WTC11 (cell line): ENCODE results near the gene PPP1R10. TPM values are rescaled to one million over a fixed set of nuclear protein-coding genes. Genes with fewer than 3 reads are reported as not detected.

Experiments used
- ATAC-seq: fragments of 200-7000 bp; cut with Tn5 transposase; 2 replicates; pipeline ENCODE4 v1.10.0; 2021; ENCODE audit warnings: mild to moderate bottlenecking, moderate library complexity
- CTCF ChIA-PET: fragments of 300-600 bp; sonication (Branson Sonifier 250); formaldehyde crosslinking; loops from one replicate; lab custom pipeline; 2021; ENCODE audit warnings: antibody characterized with exemption; lab: Charles Lee
- POLR2A ChIA-PET: fragments of 350-600 bp; sonication (Branson Sonifier 250); formaldehyde crosslinking; loops from one replicate; lab custom pipeline; 2021; ENCODE audit warnings: antibody characterized with exemption; lab: Charles Lee
- DNase-seq: peaks from one replicate; pipeline ENCODE4 v3.0.0; 2021; ENCODE audit warnings: low spot score
- H3K27ac Mint-ChIP-seq: 2 replicates; pipeline ENCODE4 v1.8.0; 2021; ENCODE audit warnings: mixed read lengths
- H3K27me3 Mint-ChIP-seq: 2 replicates; pipeline ENCODE4 v1.8.0; 2021; ENCODE audit warnings: low read depth, mild to moderate bottlenecking, moderate library complexity, mixed read lengths
- H3K36me3 Mint-ChIP-seq: 2 replicates; pipeline ENCODE4 v1.8.0; 2021; ENCODE audit warnings: mixed read lengths
- H3K4me1 Mint-ChIP-seq: 2 replicates; pipeline ENCODE4 v1.8.0; 2022; ENCODE audit warnings: mixed read lengths
- H3K4me3 Mint-ChIP-seq: 2 replicates; pipeline ENCODE4 v1.8.0; 2021; ENCODE audit warnings: mild to moderate bottlenecking, moderate library complexity, mixed read lengths
- H3K9me3 Mint-ChIP-seq: 2 replicates; pipeline ENCODE4 v1.8.0; 2021; ENCODE audit warnings: mixed read lengths
- ATF6 ChIP-seq: sonication (generic); formaldehyde crosslinking; IDR thresholded peaks from 2 replicates; pipeline ENCODE4 v1.8.1; 2023; ENCODE audit warnings: mild to moderate bottlenecking, missing genetic modification reagents
- FOXJ3 ChIP-seq: sonication (generic); formaldehyde crosslinking; IDR thresholded peaks from 2 replicates; pipeline ENCODE4 v1.9.0; 2021; ENCODE audit warnings: missing genetic modification reagents, mild to moderate bottlenecking, borderline replicate concordance
- FOXP4 ChIP-seq: sonication (generic); formaldehyde crosslinking; IDR thresholded peaks from 2 replicates; pipeline ENCODE4 v1.8.0; 2022; ENCODE audit warnings: mild to moderate bottlenecking, missing genetic modification reagents
- HMGA2 ChIP-seq: fragments of 250-450 bp; sonication (Bioruptor Pico); IDR thresholded peaks from 2 replicates; pipeline ENCODE4 v1.4.0; 2021; ENCODE audit warnings: mild to moderate bottlenecking, moderate library complexity
- HMGXB4 ChIP-seq: sonication (generic); formaldehyde crosslinking; IDR thresholded peaks from 2 replicates; pipeline ENCODE4 v1.8.1; 2023; ENCODE audit warnings: mild to moderate bottlenecking, moderate library complexity, missing genetic modification reagents
- IRF1 ChIP-seq: sonication (generic); formaldehyde crosslinking; IDR thresholded peaks from 2 replicates; pipeline ENCODE4 v1.8.0; 2023; ENCODE audit warnings: missing genetic modification reagents
- MAX ChIP-seq: sonication (generic); formaldehyde crosslinking; IDR thresholded peaks from 2 replicates; pipeline ENCODE4 v1.8.0; 2022; ENCODE audit warnings: mild to moderate bottlenecking, missing genetic modification reagents
- MXD4 ChIP-seq: fragments of 250-450 bp; sonication (Bioruptor Pico); IDR thresholded peaks from 2 replicates; pipeline ENCODE4 v1.8.0; 2021; ENCODE audit warnings: mild to moderate bottlenecking, moderate library complexity, borderline replicate concordance
- MYBL2 ChIP-seq: sonication (generic); formaldehyde crosslinking; IDR thresholded peaks from 2 replicates; pipeline ENCODE4 v1.8.1; 2023; ENCODE audit warnings: mild to moderate bottlenecking, moderate library complexity, missing genetic modification reagents
- NFATC4 ChIP-seq: fragments of 250-450 bp; sonication (Bioruptor Pico); IDR thresholded peaks from 2 replicates; pipeline ENCODE4 v1.9.0; 2021; ENCODE audit warnings: mild to moderate bottlenecking
- NFYB ChIP-seq: sonication (generic); formaldehyde crosslinking; conservative IDR thresholded peaks from 2 replicates; pipeline ENCODE4 v1.8.0; 2022; ENCODE audit warnings: low read depth, missing genetic modification reagents
- NR2C2 ChIP-seq: sonication (generic); formaldehyde crosslinking; IDR thresholded peaks from 2 replicates; pipeline ENCODE4 v1.8.0; 2022; ENCODE audit warnings: mild to moderate bottlenecking, missing genetic modification reagents
- OVOL2 ChIP-seq: fragments of 250-450 bp; sonication (Bioruptor Pico); IDR thresholded peaks from 2 replicates; pipeline ENCODE4 v1.9.0; 2021; ENCODE audit warnings: mild to moderate bottlenecking, borderline replicate concordance
- PRRX2 ChIP-seq: fragments of 250-450 bp; sonication (Bioruptor Pico); IDR thresholded peaks from 2 replicates; pipeline ENCODE4 v1.8.0; 2021; ENCODE audit warnings: mild to moderate bottlenecking
- RORB ChIP-seq: fragments of 250-450 bp; sonication (Bioruptor Pico); IDR thresholded peaks from 2 replicates; pipeline ENCODE4 v1.9.0; 2021; ENCODE audit warnings: mild to moderate bottlenecking
- SMAD3 ChIP-seq: sonication (generic); formaldehyde crosslinking; IDR thresholded peaks from 2 replicates; pipeline ENCODE4 v1.8.0; 2022; ENCODE audit warnings: missing genetic modification reagents, mild to moderate bottlenecking, borderline replicate concordance
- SOX15 ChIP-seq: fragments of 250-450 bp; sonication (Bioruptor Pico); IDR thresholded peaks from 2 replicates; pipeline ENCODE4 v1.9.0; 2021; ENCODE audit warnings: mild to moderate bottlenecking
- TEAD4 ChIP-seq: sonication (generic); formaldehyde crosslinking; IDR thresholded peaks from 2 replicates; pipeline ENCODE4 v1.8.0; 2022; ENCODE audit warnings: mild to moderate bottlenecking, missing genetic modification reagents
- USF2 ChIP-seq: sonication (generic); formaldehyde crosslinking; IDR thresholded peaks from 2 replicates; pipeline ENCODE4 v1.8.1; 2023; ENCODE audit warnings: mild to moderate bottlenecking, missing genetic modification reagents, moderate library complexity
- ZBTB43 ChIP-seq: sonication (generic); formaldehyde crosslinking; IDR thresholded peaks from 2 replicates; pipeline ENCODE4 v1.8.1; 2023; ENCODE audit warnings: mild to moderate bottlenecking, missing genetic modification reagents
- ZNF263 ChIP-seq: sonication (generic); formaldehyde crosslinking; IDR thresholded peaks from 2 replicates; pipeline ENCODE4 v1.8.1; 2022; ENCODE audit warnings: low read depth, mild to moderate bottlenecking, moderate library complexity, missing genetic modification reagents
- ZNF416 ChIP-seq: fragments of 250-450 bp; sonication (Bioruptor Pico); IDR thresholded peaks from 2 replicates; pipeline ENCODE4 v1.9.0; 2021; ENCODE audit warnings: mild to moderate bottlenecking, inconsistent platforms
- ZSCAN18 ChIP-seq: fragments of 250-450 bp; sonication (Bioruptor Pico); IDR thresholded peaks from 2 replicates; pipeline ENCODE4 v2.1.2; 2022; ENCODE audit warnings: mild to moderate bottlenecking, moderate library complexity
- total RNA-seq: library from RNA; stranded (reverse); gene quantifications from 3 replicates; pipeline ENCODE4 v1.2.3, GENCODE V29; 2021

Gene PPP1R10
- total RNA-seq, 1 experiment from 2014 or later, result 83.1 TPM

GRCh38 chr6:30591008-30591407 lies 26.0 kb downstream of the PPP1R10 start:
- ATAC-seq (no peak), DNase-seq (no peak)
- CTCF ChIA-PET, result interaction anchor here (0.9 to 1.3 kb wide), 3 partner anchors 46 to 109 kb away, joined by 3 to 5 read pairs (median 4); no protein-coding TSS in a partner anchor
- no peak for TF ChIP-seq NFYB (CRISPR knock-in tag)
- TF ChIP-seq FOXP4 (CRISPR knock-in tag), result no peak
- no peak for TF ChIP-seq USF2 (CRISPR knock-in tag)
- no peak for TF ChIP-seq HMGXB4 (CRISPR knock-in tag)
- TF ChIP-seq ZNF416 (CRISPR knock-in tag), result no peak
- TF ChIP-seq NFATC4, result no peak
- no peak for TF ChIP-seq IRF1 (CRISPR knock-in tag)
- no peak for TF ChIP-seq MYBL2 (CRISPR knock-in tag)
- TF ChIP-seq FOXJ3 (CRISPR knock-in tag), result no peak
- no peak for TF ChIP-seq NR2C2 (CRISPR knock-in tag)
- no peak for TF ChIP-seq HMGA2 (CRISPR knock-in tag)
- no peak for TF ChIP-seq ZNF263 (CRISPR knock-in tag)
- TF ChIP-seq SMAD3 (CRISPR knock-in tag), result no peak
- no peak for TF ChIP-seq SOX15 (CRISPR knock-in tag)
- TF ChIP-seq TEAD4 (CRISPR knock-in tag), result no peak
- no peak overlapping the region for H3K4me3 Mint-ChIP-seq
- H3K27me3 Mint-ChIP-seq, result no peaks in the 10 kb centered on the region
- H3K9me3 Mint-ChIP-seq, result no peaks in the 10 kb centered on the region
- H3K4me1 Mint-ChIP-seq, result no peaks in the 10 kb centered on the region
- H3K27ac Mint-ChIP-seq, result no peak overlapping the region
- peaks cover 69% of the 10 kb centered on the region for H3K36me3 Mint-ChIP-seq
- POLR2A ChIA-PET, result no interaction called here

- no peak for ATAC-seq
- H3K36me3 Mint-ChIP-seq, result peaks cover 73% of the 10 kb centered on the region
- TF ChIP-seq TEAD4 (CRISPR knock-in tag), result no peak
- no peak for TF ChIP-seq RORB (CRISPR knock-in tag)
- no peak for TF ChIP-seq OVOL2 (CRISPR knock-in tag)
- TF ChIP-seq ZSCAN18, result no peak
- no peak for TF ChIP-seq ZBTB43 (CRISPR knock-in tag)
- TF ChIP-seq NR2C2 (CRISPR knock-in tag), result no peak
- no peak for TF ChIP-seq ATF6 (CRISPR knock-in tag)
- no peak for TF ChIP-seq MXD4 (CRISPR knock-in tag)
- no peak for TF ChIP-seq MAX (CRISPR knock-in tag)
- TF ChIP-seq FOXP4 (CRISPR knock-in tag), result no peak
- TF ChIP-seq PRRX2 (CRISPR knock-in tag), result no peak
- no peak for TF ChIP-seq FOXJ3 (CRISPR knock-in tag)
These were observed 26.5 kb downstream of the PPP1R10 start for GRCh38 chr6:30590509-30590908.

More at GRCh38 chr6:30590509-30590908, 26.5 kb downstream of the PPP1R10 start:
- CTCF ChIA-PET, result interaction anchor here (0.9 to 1.3 kb wide), 3 partner anchors 46 to 108 kb away, joined by 3 to 5 read pairs (median 4); no protein-coding TSS in a partner anchor
- Mint-ChIP-seq H3K4me3 (no peak overlapping the region), H3K27ac (no peak overlapping the region), H3K9me3 (no peaks in the 10 kb centered on the region), H3K4me1 (no peaks in the 10 kb centered on the region), H3K27me3 (no peaks in the 10 kb centered on the region)
- POLR2A ChIA-PET, result no interaction called here
- DNase-seq, result no peak
